H9 (cell line): Measurements from ENCODE around the gene CLEC1A. TPM values are rescaled to one million over a fixed set of nuclear protein-coding genes. Genes with fewer than 3 reads are reported as not detected.

Experiments
- DNase-seq: peaks from one replicate; pipeline ENCODE4 v3.0.0-alpha.2; 2017
- H2AFZ ChIP-seq: one replicate; pipeline ENCODE4 v1.6.1; 2013; ENCODE audit warnings: mild to moderate bottlenecking, low read length, control low read depth, moderate library complexity
- H2AK5ac ChIP-seq: 2 replicates; pipeline ENCODE4 v1.6.1; 2013; ENCODE audit warnings: low read length, control low read depth, mixed read lengths; ENCODE audit not compliant: insufficient read length
- H2BK120ac ChIP-seq: one replicate; pipeline ENCODE4 v1.6.1; 2013; ENCODE audit warnings: low read depth, mild to moderate bottlenecking, low read length, control low read depth, inconsistent platforms; ENCODE audit not compliant: poor library complexity, severe bottlenecking
- H2BK12ac ChIP-seq: 2 replicates; pipeline ENCODE4 v1.6.1; 2013; ENCODE audit warnings: low read length, control low read depth, mixed read lengths, low read depth; ENCODE audit not compliant: insufficient read length
- H2BK15ac ChIP-seq: 2 replicates; pipeline ENCODE4 v1.6.1; 2013; ENCODE audit warnings: low read depth, low read length, control low read depth
- H2BK20ac ChIP-seq: one replicate; pipeline ENCODE4 v1.6.1; 2013; ENCODE audit warnings: low read depth, mild to moderate bottlenecking, low read length, control low read depth, inconsistent platforms; ENCODE audit not compliant: poor library complexity, severe bottlenecking
- H2BK5ac ChIP-seq: 2 replicates; pipeline ENCODE4 v1.6.1; 2013; ENCODE audit warnings: low read length, control low read depth, mixed read lengths; ENCODE audit not compliant: insufficient read length
- H3K14ac ChIP-seq: 2 replicates; pipeline ENCODE4 v1.6.1; 2013; ENCODE audit warnings: low read length, control low read depth; ENCODE audit not compliant: insufficient read depth
- H3K18ac ChIP-seq: 2 replicates; pipeline ENCODE4 v1.6.1; 2013; ENCODE audit warnings: low read depth, mild to moderate bottlenecking, mixed read lengths, low read length, control low read depth; ENCODE audit not compliant: insufficient read length
- H3K23ac ChIP-seq: 2 replicates; pipeline ENCODE4 v1.6.1; 2013; ENCODE audit warnings: low read length, control low read depth, mixed read lengths, low read depth; ENCODE audit not compliant: insufficient read length
- H3K23me2 ChIP-seq: 2 replicates; pipeline ENCODE4 v1.6.1; 2013; ENCODE audit warnings: low read depth, mild to moderate bottlenecking, mixed read lengths, low read length, control low read depth; ENCODE audit not compliant: insufficient read length, poor library complexity, severe bottlenecking
- H3K27ac ChIP-seq: 2 replicates; pipeline ENCODE4 v1.5.1; 2013; ENCODE audit warnings: low read length, control low read depth, mixed read lengths, low read depth; ENCODE audit not compliant: insufficient read length
- H3K27me3 ChIP-seq: 2 replicates; pipeline ENCODE4 v1.6.1; 2013; ENCODE audit warnings: low read length, control low read depth, inconsistent platforms; ENCODE audit not compliant: insufficient read depth
- H3K4ac ChIP-seq: 2 replicates; pipeline ENCODE4 v1.6.1; 2013; ENCODE audit warnings: low read depth, mild to moderate bottlenecking, control low read depth, inconsistent platforms, low read length, moderate library complexity
- H3K4me1 ChIP-seq: 2 replicates; pipeline ENCODE4 v1.6.1; 2013; ENCODE audit warnings: low read length, control low read depth, inconsistent platforms; ENCODE audit not compliant: insufficient read depth
- H3K4me2 ChIP-seq: 2 replicates; pipeline ENCODE4 v1.6.1; 2013; ENCODE audit warnings: low read length, control low read depth, mixed read lengths; ENCODE audit not compliant: insufficient read length, insufficient read depth
- H3K56ac ChIP-seq: 2 replicates; pipeline ENCODE4 v1.6.1; 2013; ENCODE audit warnings: low read depth, mild to moderate bottlenecking, mixed read lengths, low read length, control low read depth; ENCODE audit not compliant: insufficient read length
- H3K79me1 ChIP-seq: 2 replicates; pipeline ENCODE4 v1.6.1; 2013; ENCODE audit warnings: low read depth, mild to moderate bottlenecking, moderate library complexity, low read length, control low read depth, inconsistent platforms; ENCODE audit not compliant: insufficient read depth, poor library complexity, severe bottlenecking
- H3K79me2 ChIP-seq: 2 replicates; pipeline ENCODE4 v1.6.1; 2013; ENCODE audit warnings: low read length, control low read depth, inconsistent platforms; ENCODE audit not compliant: insufficient read depth
- H3K9ac ChIP-seq: 2 replicates; pipeline ENCODE4 v1.6.1; 2013; ENCODE audit warnings: low read length, control low read depth, mixed read lengths; ENCODE audit not compliant: insufficient read length; ENCODE audit errors: extremely low read depth
- H3K9me3 ChIP-seq: one replicate; pipeline ENCODE4 v1.6.1; 2013; ENCODE audit warnings: low read depth, low read length, inconsistent platforms; ENCODE audit not compliant: control insufficient read depth
- H3T11ph ChIP-seq: one replicate; pipeline ENCODE4 v1.6.1; 2013; ENCODE audit warnings: mild to moderate bottlenecking, low read length, control low read depth, inconsistent platforms
- H4K20me1 ChIP-seq: one replicate; pipeline ENCODE4 v1.6.1; 2013; ENCODE audit not compliant: control insufficient read depth, insufficient read length, insufficient read depth
- H4K5ac ChIP-seq: 2 replicates; pipeline ENCODE4 v1.6.1; 2013; ENCODE audit warnings: low read depth, mild to moderate bottlenecking, mixed read lengths, low read length, control low read depth; ENCODE audit not compliant: insufficient read length
- H4K8ac ChIP-seq: replicated peaks from 2 replicates; pipeline ENCODE4 v1.6.1; 2013; ENCODE audit warnings: low read length, control low read depth, mixed read lengths, low read depth; ENCODE audit not compliant: insufficient read length
- H4K91ac ChIP-seq: 2 replicates; pipeline ENCODE4 v1.6.1; 2013; ENCODE audit warnings: low read depth, mild to moderate bottlenecking, moderate library complexity, mixed read lengths, low read length, control low read depth; ENCODE audit not compliant: insufficient read length
- H3K27ac Mint-ChIP-seq, 3 experiments: 2 replicates in 2 of 3; 3 replicates in 1 of 3; pipeline ENCODE4 v1.8.0; 2020 to 2021; ENCODE audit warnings: mixed read lengths in 3 of 3, mild to moderate bottlenecking in 1 of 3, moderate library complexity in 1 of 3
- H3K27me3 Mint-ChIP-seq: 2 replicates; pipeline ENCODE4 v1.8.0; 2021; ENCODE audit warnings: low read depth, mild to moderate bottlenecking, moderate library complexity, mixed read lengths
- H3K36me3 Mint-ChIP-seq, 3 experiments: 2 replicates in 2 of 3; 3 replicates in 1 of 3; pipeline ENCODE4 v1.8.0; 2020 to 2021; ENCODE audit warnings: low read depth in 3 of 3, mixed read lengths in 3 of 3; ENCODE audit not compliant: insufficient read depth in 1 of 3
- H3K4me1 Mint-ChIP-seq, 2 experiments: 2 replicates each; pipeline ENCODE4 v1.8.0; 2020; ENCODE audit warnings: mixed read lengths in 2 of 2
- H3K4me3 Mint-ChIP-seq, 2 experiments: 2 replicates in 1 of 2; 3 replicates in 1 of 2; pipeline ENCODE4 v1.8.0; 2020 to 2021; ENCODE audit warnings: mild to moderate bottlenecking in 2 of 2, mixed read lengths in 2 of 2, moderate library complexity in 1 of 2
- H3K9me3 Mint-ChIP-seq, 2 experiments: 2 replicates in 1 of 2; 3 replicates in 1 of 2; pipeline ENCODE4 v1.8.0; 2020; ENCODE audit warnings: mild to moderate bottlenecking in 2 of 2, mixed read lengths in 2 of 2, moderate library complexity in 1 of 2
- CTCF ChIP-seq: fragments of 200-600 bp; sonication (generic); conservative IDR thresholded peaks from 3 replicates; pipeline ENCODE4 v1.8.0; 2021; ENCODE audit warnings: antibody characterized with exemption, mild to moderate bottlenecking
- WGBS: extraction: QIAGEN DNeasy Blood & Tissue Kit; methylation state at CpG from one replicate; pipeline ENCODE4 v1.1.7; 2013; ENCODE audit warnings: missing lambda C conversion rate, low lambda C conversion rate, mixed read lengths; ENCODE audit not compliant: insufficient read length; ENCODE audit errors: extremely low coverage; 5-methylcytosine and 5-hydroxymethylcytosine counted together
- total RNA-seq: library from RNA; stranded (reverse); gene quantifications from 2 replicates; pipeline ENCODE4 v1.2.1, GENCODE V29; 2021

The CLEC1A gene
- total RNA-seq, 1 experiment from 2014 or later = not detected

DNA sequence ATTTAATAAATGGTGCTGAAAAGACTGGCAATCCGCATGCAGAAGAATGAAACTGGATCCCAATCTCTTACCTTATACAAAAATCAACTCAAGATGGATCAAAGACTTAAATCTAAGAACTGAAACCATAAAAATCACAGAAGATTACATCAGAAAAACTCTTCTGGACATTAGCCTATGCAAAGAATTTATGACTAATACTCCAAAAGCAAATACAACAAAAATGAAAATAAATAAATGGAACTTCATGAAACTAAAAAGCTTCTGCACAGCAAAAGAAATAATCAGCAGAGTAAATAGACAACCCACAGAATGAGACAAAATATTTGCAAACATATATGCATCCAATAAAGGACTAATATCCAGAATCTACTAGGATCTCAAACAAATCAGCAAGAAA, 14.3 kb upstream of the CLEC1A start:
- H4K91ac ChIP-seq = no peak overlapping the region
- H3K79me1 ChIP-seq = no peaks in the 10 kb centered on the region
- WGBS = no CpG with 5 or more reads among the region's 1 CpG
- H3K27ac ChIP-seq = no peak overlapping the region
- no peak overlapping the region for H4K8ac ChIP-seq
- H3K18ac ChIP-seq = no peak overlapping the region
- H2BK120ac ChIP-seq = no peak overlapping the region
- H3K27me3 ChIP-seq = no peaks in the 10 kb centered on the region
- no peak overlapping the region for H3K9ac ChIP-seq
- H3K23ac ChIP-seq = no peak overlapping the region
- Mint-ChIP-seq H3K9me3 (peaks cover 7% of the 10 kb centered on the region in 2 experiments), H3K4me3 (no peak overlapping the region), H3K27ac (no peak overlapping the region), H3K27me3 (peaks cover 3% of the 10 kb centered on the region; the same call in 1 of the 2 replicates), H3K4me1 (no peaks in the 10 kb centered on the region), H3K36me3 (peaks cover 0 to 18% (median 7%) of the 10 kb centered on the region in 3 experiments; a peak in 4 of 7 replicates)
- H2BK5ac ChIP-seq = no peak overlapping the region
- no peak overlapping the region for H3T11ph ChIP-seq
- H3K14ac ChIP-seq = no peak overlapping the region
- no peak overlapping the region for H3K4ac ChIP-seq
- no peaks in the 10 kb centered on the region for H3K4me1 ChIP-seq
- DNase-seq = no peak
- H2BK12ac ChIP-seq = no peak overlapping the region
- no peak overlapping the region for H3K56ac ChIP-seq
- no peaks in the 10 kb centered on the region for H3K23me2 ChIP-seq
- no peak overlapping the region for H2AFZ ChIP-seq
- H3K4me2 ChIP-seq = no peak overlapping the region
- H3K79me2 ChIP-seq = no peaks in the 10 kb centered on the region
- TF ChIP-seq CTCF = no peak
- no peaks in the 10 kb centered on the region for H4K20me1 ChIP-seq
- no peak overlapping the region for H2BK15ac ChIP-seq
- no peak overlapping the region for H2BK20ac ChIP-seq
- H4K5ac ChIP-seq = no peak overlapping the region
- H2AK5ac ChIP-seq = no peak overlapping the region
- H3K9me3 ChIP-seq = no peaks in the 10 kb centered on the region
